Measurements from ENCODE around the gene DNAJC16.

DNAJC16 gene

DNA sequence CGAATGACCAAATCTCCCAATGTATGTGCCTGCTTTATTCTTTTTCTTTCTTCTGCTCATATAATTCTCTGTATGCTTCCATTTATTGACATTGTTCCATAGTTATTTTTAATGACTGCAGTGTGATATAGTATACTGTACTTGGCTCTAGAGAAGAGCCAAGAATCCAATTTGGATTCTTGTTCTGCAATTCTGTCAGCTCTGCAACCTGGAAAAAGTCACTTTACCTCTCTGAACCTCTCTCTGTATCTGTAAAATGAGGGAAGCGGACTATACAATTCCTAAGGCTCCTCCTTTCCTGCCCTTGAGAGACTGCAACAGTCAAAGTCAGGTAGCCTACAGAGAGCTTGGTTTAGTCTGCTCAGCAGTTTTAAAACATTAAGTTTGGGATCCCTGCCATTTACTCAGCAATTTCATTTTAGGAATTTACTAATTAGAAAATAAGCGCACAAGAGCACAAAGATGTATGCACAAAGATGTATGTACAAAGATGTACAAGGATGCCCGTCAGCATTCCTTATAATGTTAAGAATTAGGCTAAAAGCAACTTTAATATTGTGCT, 14.7 kb downstream of the DNAJC16 start:
- FAIRE-seq, result no peak

DNA sequence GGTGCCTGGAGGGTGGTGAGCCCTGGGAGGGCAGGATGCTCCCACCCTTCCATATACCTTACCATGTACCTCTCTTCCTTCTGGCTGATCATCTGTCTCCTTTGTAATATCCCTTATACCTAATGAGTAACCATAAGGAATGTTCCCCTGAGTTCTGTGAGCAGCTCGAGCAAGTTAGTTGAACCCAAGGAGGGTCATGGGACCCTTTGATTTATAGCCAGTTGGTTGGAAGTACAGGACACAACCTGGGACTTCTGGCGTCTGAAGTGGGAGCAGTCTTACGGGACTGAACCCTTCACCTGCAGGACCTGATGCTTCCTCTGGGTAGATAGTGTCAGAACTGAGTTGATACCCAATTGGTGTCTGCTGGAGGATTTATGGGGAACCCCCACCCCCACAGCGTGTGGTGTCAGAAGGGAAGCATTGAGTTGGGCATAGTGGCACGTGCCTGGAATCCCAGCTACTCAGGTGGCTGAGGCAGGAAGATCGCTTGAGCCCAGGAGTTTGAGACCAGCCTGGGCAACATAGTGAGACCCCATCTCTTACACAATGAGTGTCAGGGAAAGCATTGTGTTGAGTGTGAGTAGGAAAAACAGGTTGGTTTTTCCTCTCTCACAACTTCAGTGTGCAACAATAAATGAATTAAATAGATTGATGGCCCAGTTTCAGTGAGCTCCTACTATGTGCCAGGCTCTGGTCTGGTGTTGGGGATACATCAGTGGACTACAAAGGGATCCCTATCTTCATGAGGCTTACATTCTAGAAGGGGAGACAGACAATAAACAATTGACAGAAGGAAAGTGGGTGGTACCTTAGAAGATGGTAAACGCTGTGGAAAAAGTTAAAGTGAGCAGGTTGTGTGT, 16.0 kb downstream of the DNAJC16 start:
- no peak for FAIRE-seq

DNA sequence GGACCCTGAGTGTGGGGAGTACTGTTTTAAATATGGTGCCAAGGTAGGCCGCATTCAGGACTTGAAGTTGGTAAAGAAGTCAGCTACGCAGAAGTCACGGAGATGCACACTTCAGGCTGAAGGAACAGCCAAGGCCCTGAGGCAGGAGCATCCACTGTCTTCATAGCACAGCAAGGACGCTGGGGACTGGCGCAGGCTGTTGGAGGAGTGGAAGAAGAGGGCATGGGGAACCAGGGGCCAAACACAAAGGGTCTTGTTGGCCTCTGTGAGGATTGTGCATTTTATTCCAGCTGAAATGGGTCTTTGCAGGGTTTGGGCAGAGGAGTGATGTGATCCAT, 16.6 kb downstream of the DNAJC16 start:
- no peak for FAIRE-seq

DNA sequence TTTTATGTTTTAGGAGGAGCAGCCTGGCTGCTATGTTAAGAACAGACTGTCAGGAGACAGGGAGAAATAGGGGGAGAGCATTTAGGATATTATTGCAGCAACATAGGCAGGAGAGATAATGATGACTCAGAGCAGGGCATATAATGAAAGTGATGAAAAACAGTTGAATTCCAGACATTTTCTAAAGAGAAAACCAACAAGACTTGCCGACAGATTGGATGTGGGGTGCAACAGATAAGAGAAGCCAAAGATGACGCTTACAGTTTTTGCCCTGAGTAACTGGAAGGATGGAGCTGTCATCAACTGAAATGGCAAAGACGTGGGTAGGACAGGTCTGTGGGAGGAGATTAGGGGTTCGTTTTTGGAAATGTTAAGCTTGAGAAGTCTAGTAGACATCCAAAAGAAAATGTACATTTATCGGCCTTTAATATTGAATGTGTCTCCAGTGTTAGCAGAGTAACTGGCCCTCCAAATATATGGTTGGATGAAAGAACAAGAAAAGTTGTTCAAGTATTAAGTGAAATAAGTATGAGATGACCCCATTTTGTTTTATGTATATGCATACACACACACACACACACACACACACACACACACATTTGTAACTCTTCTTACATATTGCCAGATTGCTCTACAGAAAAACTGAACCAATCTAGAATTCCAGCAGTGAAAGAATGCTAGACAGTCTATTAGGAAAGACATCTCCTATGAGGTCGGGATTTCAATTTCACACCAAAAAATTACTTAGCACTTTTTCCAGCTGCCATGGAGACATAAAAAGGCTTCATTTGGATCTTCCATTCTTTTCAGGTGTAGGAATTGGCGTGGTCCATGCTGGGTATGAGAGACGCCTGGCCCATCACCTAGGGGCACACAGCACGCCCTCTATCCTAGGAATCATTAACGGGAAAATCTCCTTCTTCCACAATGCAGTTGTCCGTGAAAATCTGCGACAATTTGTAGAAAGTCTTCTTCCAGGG, 17.2 kb downstream of the DNAJC16 start:
- no peak for FAIRE-seq

DNA sequence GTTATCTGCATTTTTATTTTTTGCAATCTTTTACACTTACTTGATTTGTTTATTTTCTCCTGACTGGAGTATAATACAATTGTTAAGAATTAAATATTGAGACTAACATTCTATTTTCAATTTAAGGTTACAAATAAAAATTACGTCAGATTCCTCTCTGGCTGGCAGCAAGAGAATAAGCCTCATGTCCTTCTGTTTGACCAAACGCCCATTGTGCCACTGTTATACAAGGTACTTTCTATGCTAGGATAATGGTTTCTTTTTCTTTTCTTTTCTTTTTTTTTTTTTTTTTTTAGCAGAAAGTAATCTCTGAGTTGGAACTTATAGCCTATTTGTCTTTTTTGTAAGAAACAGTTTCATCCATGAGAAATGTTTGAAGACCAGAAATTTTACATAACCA, 20.0 kb downstream of the DNAJC16 start:
- FAIRE-seq, result no peak

DNA sequence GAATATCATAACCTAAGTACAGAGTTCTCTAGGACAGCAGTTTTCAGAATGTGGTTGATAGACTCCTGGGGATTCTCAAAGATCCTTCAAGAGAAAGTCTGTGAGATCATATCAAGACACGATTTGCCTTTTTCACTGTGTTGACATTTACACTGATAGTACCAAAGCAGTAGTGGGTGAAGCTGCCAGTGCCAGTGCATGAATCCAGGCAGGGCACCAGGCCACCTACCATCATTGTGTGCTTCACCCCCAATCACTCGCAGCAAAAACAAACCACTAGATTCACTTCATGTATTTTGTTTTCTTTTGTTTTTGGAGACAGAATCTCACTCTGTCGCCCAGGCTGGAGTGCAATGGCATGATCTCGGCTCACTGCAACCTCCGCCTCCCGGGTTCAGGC, 23.9 kb downstream of the DNAJC16 start:
- no peak for FAIRE-seq

DNA sequence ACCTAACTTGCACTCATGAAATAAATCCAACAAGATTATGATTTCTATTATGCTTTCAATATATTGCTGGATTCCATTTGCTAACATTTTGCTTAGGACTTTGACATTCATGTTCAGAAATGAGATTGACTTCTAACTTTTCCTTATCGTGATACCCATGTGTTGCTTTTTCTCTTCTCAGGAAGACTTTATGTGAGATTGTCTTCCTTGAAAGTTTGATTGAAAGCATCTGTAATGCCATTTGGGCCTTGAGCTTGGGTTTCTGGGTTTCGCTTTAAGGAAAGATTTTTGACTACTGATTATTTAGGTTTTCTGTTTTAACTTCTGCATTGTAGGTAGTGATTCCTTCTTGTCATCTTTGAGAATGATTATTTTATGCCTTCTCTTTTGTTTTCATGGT, 30.4 kb downstream of the DNAJC16 start:
- FAIRE-seq, result no peak

DNA sequence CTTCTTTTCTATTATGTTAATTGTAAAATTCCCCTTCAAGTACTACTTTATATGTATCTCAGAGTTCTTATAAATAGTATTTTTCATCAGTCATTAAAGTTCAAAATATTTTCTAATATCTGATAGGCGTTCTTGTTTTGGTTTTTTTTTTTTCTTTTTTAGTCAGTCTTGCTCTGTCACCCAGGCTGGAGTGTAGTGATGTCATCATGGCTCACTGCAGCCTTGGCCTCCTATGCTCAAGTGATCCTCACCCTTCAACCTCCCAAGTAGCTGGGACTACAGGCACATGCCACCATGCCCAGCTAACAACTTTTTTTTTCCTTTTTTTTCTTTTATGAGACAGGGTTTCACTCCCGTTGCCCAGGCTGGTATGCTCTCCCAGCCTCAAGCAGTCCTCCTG, 30.9 kb downstream of the DNAJC16 start:
- FAIRE-seq, result no peak

DNA sequence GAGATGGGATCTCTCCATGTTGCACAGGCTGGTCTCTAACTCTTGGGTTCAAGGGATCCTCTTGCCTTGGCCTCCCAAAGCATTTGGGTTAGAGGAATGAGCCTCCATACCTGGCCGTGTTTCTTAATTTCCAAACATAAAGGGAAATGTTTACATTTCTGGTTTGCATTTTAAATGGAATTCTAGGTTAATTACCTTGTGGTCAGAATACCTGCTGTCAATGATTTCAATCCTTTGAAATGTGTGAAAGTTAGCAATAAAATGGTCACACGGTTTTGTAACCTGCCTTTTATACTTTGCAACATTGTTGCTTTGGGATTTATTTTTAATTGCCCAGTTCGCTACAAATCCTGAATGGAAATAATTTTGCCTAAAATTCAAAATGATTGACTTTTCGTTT, 31.9 kb downstream of the DNAJC16 start:
- no peak for FAIRE-seq

DNA sequence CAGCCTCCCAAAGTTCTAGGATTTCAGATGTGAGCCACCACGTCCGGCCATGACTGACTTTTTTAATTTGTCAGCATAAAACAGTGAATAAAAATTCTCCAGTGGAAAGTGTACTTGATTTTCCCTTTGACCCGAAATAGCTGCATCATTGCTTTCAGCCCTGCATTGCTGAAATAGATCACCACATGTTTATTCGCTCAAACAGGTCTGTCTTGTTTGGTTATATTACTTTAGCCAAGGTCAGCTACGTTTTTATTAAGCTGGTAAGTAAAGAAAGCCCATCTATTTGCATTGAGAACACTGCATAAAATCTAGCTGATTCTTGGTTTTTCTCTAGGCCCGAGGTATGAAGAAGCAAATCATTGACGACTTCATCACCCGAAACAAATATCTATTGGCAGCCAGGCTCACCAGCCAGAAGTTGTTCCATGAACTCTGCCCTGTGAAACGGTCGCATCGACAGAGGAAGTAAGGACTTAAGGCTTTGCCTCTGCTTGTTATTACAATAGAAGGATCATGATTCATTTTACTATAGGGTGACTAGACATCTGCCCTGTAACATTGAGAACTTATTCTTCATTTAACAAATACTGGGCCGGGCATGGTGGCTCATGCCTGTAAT, 32.7 kb downstream of the DNAJC16 start:
- FAIRE-seq, result no peak

DNA sequence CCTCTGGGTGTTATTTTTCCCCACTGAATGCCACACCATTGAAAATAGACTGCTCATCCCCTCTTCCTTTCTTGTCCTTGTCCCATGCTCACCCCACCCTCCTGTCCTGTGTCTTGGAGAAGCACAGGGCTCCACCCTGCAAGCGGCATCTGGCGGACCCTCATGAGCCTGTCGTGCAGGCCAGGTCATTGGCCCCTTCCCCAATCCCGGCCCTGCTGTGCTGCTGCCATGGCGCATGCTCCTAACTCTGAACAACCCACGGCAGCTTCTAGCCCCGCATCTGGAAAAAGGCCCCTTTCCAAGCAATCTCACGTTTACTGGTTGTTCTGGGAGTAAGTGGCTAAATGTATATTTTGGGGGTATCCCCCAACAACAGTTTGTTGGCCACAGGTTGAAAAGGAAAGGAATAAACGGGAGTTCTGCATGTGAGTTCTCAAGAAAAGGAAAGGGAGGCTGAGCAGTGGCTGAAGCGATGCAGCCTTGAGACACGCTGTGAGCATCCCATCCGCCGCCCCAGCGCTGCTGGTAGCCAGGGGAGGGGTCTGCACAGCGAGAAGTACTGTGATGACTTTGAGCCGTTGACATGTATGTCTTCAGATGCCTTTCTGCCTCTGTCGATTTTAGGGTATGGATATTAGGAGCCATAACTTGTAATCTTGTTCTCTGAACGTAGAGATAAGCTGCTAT, 41.9 kb downstream of the DNAJC16 start:
- FAIRE-seq, result no peak

DNA sequence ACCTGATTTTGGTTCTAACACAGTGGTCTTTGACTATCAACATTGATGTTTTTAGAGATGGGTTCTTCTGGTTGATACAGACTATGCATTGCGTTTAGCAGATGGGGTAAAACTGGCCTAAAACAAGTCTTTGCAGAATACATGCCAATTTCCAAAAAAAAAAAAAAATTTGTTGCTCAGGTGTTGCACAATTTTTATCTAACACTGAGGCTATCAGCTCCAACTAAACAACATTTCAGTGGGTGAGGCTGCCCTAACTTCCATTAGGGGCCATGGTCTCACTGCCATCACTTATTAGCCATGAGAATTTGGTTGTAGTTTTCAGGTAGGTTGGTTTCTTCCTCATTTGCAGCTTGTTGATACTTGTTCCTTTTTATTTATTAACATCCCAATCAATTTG, 44.2 kb downstream of the DNAJC16 start:
- FAIRE-seq, result no peak

DNA sequence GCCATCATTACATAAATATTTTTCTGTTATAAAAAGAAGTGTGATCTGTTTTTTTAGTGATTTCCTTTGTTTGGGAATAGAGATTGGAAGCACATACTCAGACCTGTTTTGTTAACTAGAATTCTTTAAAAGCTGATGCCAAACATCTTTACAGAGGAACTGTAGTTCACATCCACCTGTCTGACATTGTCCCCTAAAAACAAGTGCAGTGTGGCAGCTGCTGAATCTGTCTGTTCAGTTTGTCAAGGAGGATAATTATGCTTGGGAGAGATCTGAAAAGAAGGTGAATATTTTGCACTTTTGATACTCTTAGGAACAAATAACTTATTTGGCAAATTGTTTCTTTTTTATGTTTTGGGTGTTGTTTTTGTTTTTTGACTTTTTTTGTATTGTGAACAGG, 44.6 kb downstream of the DNAJC16 start:
- FAIRE-seq, result no peak

DNA sequence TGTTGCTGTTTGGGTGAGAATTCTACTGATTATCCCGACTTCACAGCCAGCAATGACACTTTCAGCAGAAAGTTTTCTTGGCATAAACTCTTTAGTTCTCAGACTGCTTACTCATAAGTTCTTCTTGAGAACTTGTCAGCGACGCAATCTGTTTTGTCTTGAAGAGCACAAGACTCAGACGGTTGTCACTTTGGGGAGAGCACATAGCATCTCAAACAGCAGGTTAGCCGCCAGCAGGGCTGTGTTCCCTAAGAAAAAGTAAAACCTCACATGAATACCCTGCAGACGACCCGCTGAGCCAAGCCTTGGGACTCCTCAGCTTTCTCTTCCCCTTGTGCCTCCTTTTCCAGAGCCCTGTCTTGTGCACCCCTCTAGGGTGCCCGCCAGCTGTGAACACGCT, 46.8 kb downstream of the DNAJC16 start:
- no peak for FAIRE-seq

DNA sequence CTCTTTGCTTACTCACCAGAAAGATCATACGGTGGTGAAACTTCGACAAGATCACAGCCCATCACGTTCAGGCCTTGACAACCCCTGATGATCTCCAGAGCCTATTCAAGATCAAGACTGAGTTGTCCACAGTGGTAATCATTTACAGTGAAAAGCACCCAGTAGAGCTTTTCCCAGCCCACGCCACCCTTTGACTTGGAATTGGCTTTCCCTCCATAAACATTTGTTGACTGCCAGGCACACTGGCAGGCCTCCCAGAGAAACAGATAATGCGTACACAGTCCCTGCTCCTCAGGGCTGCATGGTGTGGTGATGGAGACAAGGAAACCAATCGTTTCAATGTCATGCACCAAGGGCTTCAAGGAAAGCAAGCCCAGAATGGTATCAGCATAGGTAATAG, 48.1 kb downstream of the DNAJC16 start:
- FAIRE-seq, result no peak

DNA sequence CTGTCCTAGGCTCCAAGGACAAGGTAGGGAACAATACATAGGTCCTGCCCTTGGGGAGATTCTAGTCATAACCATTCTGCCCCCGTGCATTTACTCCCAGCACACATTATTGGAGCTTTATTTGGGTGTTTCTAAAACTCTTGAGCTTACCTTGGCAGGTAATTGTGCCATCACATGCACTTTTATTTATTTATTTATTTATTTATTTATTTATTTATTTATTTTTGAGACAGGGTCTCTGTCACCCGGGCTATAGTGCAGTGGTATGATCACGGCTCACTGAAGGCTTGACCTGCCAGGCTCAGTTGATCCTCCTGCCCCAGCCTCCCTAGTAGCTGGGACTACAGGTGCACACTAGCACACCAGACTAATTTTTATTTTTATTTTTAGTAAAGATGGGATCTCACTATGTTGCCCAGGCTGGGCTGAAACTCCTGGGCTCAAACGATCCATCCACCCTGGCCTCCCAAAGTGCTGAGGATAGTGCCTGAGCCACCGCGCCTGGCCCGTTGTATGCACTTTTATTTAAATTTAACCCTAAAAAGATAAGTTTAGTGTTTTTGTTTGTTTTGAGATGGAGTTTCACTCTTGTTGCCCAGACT, 49.0 kb downstream of the DNAJC16 start:
- FAIRE-seq, result no peak

DNA sequence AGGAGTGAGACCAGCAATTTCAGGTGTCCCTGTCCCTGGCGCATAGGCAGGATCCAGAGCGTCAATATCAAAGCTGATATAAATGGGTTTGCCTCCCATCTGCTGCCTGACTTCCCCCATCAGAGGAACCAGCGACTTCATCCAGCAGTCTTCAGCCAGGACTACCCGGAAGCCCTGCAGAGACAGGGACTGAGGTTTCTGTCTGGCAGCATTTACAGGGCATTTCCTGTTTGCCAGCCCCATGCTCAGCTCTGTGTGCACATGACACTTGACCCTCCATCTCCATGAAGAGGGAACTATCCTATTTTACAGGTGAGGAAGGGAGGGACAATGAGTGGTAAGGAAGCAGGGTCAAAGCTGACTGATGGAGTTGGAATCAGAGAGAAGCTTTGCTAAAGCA, 51.0 kb downstream of the DNAJC16 start:
- FAIRE-seq, result no peak

DNA sequence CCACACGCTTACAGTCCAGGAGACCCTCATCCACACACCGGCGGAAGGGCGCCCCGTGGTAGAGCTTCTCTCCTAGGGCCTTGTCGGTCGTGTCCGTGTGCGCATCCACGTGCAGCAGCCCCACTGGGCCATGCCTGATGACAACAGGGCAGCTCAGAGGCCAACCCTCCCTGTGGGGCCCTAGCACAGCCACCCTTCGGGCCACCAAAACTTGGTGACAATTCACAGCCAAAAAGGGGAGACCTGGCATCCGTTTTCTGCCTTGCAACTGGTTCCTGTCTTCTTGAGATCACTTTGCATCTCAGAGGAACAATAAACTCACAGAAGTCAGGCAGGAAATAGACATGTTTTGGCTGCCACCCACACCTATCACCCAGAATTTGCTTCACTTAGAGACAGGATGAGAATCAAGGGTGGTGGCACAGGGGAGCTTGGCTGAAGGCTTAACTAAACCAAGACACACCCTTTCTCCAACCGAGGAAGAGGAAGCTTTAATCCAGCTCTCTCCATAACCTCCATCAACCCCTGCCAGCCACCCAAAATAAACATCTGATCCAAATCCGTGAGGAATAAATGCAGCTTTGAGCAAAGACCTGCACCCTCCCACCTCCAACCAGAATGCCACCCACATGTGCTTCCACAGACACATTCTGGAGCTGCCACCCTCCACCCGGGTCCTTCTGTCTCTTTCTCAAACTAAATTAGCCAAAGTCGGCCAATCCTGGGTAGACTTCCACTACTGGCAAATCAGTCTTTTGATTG, 52.5 kb downstream of the DNAJC16 start:
- no peak for FAIRE-seq

DNA sequence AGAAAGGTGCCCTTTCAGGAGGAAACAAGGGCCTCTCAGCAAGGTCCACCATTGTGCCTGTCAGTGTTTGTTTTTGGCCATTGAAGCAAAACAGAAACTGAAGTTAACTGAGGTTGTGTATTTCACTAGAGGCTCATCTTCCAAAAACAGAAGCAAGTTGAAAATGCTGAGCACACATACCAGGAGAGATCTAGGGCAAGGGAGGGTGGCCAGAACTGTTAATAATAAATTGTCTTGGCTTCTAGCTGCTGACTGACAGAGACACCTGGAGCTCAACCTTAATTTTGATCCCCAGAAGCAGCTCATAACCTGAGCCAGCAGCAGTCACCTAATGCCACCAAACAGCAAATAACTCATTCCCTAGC, 53.0 kb downstream of the DNAJC16 start:
- no peak for FAIRE-seq

DNA sequence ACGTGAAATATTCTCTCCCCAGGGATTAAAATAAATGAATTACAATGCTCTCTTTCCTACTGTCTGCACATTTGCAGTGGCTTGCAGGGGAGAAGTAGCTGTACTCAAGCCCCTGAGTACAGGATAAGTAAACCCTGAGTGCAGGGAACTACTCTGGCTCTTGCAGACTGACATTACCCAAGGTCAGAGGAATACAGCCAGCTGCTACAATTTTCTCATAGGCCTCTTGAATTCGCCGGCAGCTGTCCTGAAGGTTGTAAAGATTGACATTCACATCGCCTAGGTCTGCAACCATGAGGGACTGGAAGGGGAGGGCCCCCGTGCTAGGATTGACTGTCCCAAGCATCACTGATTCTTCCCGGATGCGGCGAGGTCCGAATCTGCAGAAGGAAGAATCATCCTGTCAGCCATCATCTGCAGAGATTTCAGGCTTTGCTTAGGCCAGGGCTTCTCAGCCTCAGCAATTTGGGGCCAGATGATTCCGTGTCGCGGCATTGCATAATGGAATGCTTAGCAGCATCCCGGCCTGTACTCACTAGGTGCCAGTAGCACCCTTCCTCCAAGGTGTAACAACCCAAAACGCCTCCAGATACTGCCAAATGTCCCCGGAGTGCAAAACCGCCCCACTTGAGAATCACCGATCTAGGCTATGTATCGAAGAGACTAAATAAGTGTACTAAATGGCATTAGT, 56.5 kb downstream of the DNAJC16 start:
- FAIRE-seq, result no peak

Data from A204.1 (cell line).